ENCODE measurements around the gene TMSB15A.
"Not testable (repeated sequence)": the region's sequence is repeated elsewhere in the genome, so short reads cannot be mapped to it uniquely, and the experiment has no call there.

The TMSB15A gene

DNA sequence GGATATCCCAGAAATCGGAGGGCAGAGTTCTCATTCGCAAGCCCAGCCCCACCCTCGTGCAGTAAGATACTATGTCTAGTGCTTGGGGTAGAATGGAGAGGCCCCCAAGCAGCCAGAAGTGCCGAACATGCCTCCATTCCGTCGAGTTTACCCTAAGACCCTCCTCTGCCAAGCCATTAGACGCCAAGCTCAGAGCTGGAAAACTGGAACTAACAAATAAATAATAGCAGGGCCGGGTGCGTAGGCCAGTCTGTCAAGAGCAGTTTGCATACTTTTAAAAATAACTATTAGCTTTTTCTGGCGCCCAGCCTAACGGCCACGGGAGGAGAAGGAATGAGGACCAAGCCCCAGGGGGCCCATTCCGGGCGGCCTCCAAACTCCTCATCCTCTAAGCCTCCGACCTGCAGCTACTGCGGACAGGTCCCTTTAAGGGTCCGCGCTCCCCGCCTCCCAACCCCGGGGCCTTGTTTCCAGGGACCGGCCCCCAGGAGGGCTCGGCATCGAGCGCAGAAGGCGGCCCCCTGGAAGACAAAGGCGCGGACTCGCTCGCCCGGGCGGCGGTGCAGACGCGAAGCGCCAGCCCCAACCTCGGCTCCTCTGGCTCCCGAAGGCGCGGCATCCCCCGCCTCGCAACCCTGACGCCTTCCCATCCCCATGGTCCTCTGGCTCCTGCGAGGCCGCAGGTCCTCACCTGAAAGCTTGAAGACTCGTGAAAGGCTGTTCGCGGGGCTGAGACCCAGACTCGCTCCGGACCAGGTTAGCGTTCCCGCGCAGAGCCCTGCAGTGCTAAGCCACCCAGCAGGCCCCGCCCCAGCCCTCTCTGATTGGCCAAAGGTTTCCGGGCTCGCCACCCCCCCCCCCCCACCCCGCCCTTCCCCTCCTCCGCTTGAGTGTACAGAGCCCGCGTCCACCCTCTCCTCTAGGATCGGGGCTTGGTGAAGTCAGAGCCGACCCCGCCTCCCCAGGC is at the start of gene TMSB15A:
TSS of gene TMSB15A (minus strand) at position 765 of the 967 bp plus-strand sequence.
- peak; percentile 21 for DNase-seq (ENCODE audit: low read depth)

DNA sequence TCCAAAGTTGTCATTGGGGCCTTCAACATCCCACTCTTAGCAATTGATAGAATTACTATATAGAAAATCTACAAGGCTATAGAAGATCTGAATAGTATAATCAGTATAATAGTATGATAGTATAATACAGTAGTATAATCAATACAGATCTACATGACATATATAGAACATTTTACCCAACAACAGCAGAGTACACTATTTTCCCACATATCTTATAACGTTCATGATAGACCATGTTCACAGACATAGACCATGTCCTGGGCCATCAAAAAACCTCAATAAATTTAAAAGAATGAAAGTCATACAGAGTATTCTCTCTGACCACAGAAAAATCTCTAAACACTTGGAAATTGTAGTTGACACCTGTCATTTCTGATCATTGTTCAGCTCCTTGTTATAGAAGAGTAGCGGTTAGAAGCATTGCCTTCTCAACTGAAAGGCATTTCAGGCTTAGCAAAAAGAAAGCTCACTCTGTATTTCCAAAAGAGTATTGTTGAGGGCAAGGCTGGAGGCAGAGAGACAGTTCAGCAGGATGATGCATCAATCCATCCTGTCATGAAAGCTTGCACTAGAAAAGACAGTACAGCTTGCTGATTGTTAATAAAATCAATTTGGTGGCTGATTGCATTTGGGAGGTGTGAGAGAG is 44.0 kb upstream of the TMSB15A start:
- no peak for DNase-seq (ENCODE audit: low read depth)

DNA sequence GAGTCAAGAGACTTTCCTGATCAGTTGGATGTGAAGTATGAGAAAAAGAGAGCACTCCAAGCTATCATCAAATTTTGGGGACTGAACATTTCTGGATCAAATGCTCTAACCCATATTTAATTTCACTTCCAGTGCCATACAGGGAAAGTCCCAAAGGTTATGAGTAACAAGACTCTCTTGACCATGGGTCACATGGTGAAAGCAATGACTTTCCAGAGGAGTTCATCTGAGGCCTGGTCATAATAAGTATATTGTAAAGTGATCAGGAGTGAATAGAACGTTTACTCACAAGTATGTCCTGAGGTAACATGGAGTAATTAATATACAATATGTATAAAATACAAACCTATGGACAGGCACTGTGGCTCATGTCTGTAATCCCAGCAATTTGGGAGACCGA is 42.1 kb upstream of the TMSB15A start:
- DNase-seq (ENCODE audit: low read depth), result no peak

DNA sequence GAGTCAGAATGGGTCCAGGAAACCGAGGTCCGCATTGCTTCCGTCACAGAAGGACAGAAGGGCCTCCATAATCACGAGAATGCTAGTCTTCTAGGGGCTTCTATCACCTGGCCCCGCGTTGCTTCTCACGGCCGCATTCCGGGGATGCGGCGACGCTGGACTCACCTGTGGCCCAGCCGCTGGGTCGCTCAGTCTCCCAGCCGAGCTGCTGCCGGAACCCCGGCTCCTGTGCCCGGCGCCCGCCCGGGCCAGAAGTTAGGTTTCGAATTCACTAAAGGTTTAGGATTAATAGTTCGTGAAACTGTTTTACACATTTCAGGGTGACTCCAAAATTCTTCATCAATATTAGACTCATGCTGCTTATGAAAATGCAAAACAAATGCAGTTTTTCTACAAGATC is 31.7 kb upstream of the TMSB15A start:
- no peak for DNase-seq (ENCODE audit: low read depth)

DNA sequence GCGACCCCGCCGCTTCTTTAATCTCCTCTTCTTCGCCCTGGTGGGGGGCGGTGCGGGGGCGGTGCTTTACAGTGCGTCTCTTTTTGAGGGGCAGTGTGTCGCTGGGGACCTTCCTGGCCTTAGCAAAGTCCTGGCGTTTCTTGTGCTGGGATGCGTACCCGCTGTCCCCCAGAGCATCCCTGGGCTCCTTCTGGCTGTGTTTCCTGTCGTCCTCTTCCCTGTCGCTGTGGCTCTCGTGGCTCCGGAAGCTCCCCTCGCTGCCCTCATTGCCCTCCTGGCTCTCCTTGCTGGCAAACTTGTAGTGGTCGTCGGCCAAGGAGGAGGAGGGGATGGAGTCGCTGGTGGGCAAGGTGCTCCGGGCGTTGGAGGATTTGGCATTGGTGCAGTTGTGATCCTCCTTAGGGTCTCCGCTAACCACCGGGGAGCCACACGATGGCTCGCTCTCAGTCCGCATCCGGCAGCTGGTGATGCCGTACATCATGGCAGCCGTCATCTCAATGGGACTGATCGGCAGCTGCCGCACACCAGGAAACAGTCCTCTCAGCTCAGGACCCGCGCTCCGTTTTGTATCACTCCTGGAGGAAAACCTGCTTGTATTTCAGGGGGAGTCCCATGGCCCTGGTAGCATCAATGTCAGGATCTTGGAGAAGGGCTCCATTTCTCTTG is 30.4 kb upstream of the TMSB15A start:
- no peak for DNase-seq (ENCODE audit: low read depth)

DNA sequence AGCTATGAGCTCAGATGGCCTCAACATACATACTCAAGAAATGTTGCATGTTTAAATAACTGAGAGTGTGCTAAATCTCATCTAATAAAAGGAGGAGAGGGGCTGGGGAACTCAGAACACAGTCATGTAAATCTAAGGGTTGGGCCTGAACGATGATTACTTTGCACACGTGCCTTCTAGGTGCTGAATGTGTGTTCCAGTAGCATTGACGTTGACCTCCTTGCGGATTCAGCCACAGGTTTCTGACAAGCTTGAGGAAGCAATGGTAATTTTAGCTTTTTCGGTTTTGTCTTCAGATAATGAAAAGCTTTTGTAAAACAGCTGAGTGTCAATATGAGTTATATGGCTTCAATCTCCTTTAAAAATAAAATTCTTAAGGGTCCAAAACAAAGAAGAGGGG is 29.6 kb upstream of the TMSB15A start:
- not testable (repeated sequence) for DNase-seq (ENCODE audit: low read depth)

DNA sequence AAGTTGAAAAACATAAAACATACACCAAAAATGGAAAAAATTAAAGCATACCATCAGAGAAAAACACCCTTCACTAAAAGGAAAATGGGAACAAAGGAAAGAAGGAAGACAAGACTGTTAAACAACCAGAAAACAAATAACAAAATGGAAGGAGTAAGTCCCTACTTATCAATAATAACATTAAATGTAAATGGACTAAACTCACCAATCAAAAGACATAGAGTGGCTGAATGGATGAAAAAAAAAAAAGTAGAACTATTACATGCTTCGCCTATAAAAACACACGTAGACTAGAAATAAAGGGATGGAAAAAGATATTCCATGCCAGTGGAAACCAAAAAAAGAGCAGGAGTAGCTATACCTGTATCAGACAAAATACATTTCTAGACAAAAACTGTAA is 19.4 kb upstream of the TMSB15A start:
- DNase-seq (ENCODE audit: low read depth), result no peak

DNA sequence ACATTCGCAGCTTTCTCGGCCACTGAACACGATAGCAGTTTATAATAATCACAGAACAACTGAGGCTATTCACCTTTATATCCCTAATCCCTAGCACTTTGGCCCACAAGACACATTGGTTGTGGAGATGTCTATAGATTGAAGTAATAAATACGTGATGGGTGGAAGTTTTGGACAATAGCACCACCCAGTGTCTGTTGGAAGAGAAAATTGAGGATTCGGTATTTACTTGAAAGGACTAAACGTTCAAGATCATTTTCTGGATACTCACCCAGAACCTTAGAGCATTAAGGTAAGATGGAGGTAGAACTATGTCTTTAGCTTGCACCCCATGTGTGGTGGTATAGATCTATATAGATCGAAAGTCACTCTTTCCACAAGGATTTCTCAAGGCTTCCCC is 787 bp upstream of the TMSB15A start:
- no peak for DNase-seq (ENCODE audit: low read depth)

DNA sequence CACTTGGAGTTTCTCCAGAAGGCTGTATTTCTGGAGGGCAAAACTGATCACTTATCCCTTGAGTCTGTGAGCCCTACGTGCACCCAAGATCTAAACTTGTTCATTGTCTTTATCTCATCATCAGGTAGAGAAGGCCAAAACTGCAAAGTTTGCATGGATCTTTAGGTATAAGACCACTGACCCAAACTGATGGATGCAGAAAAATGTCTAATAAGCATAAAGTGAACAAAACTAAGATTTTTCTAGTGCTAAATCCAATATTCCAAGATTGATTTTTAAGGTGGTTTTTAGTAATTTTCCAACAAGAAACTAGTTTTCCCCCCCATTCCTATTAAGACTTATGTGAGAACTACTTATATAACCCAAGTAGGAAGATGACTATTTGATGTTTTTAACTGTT is 2.0 kb downstream of the TMSB15A start:
- no peak for DNase-seq (ENCODE audit: low read depth)

DNA sequence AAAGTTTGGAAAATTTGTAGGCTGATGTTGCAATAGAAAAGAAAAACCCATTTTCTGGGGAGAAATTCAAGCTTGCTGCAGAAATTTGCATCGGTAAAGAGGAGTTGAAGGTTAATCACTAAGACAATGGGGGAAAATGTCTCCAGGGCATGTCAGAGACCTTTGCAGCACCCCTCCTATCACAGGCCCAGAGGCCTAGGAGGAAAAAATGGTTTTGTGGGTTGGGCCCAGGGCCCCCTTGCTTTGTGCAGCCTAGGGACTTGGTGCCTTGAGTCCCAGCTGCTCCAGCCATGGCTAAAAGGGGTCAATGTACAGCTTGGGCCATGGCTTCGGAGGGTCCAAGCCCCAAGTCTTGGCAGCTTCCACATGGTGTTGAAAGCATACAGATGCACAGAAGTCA is 17.8 kb downstream of the TMSB15A start:
- DNase-seq (ENCODE audit: low read depth), result no peak

DNA sequence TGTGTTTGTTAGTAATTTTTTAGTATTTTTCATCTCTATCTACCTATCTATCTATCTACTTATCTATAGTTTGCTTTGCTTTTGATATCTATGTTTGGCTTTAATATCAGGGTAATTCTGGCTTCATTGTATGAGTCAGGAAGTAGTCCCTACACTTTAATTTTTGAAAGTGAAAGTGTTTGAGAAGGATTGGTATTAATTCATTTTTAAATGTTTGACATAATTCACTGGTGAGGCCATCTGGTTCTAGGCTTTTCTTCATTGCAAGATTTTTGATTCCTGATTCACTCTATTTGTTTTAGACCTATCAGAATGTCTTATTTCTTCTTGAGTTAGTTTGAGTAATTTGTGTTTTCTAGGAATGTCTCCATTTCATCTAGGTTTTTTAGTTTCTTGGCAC is 24.8 kb downstream of the TMSB15A start:
- DNase-seq (ENCODE audit: low read depth), result no peak

DNA sequence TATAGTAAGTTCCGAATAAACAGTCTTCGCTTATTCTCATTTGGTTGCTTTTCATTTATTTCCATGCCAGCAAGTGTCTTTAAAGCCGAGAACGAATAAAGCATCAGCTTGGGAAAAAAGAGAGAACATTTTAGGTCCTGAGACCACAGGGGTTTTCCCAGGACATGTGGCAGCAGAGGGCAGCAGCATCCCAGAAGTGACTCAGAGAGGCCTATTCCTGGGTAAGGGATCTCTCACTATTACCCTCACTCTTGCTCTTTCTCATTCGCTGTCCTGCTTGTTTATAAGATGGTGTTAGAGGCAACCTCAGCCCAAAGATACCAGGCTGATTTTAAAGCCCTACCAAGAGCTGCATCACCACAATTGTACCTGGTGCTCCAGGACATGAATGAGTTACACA is 37.8 kb downstream of the TMSB15A start:
- not testable (repeated sequence) for DNase-seq (ENCODE audit: low read depth)

DNA sequence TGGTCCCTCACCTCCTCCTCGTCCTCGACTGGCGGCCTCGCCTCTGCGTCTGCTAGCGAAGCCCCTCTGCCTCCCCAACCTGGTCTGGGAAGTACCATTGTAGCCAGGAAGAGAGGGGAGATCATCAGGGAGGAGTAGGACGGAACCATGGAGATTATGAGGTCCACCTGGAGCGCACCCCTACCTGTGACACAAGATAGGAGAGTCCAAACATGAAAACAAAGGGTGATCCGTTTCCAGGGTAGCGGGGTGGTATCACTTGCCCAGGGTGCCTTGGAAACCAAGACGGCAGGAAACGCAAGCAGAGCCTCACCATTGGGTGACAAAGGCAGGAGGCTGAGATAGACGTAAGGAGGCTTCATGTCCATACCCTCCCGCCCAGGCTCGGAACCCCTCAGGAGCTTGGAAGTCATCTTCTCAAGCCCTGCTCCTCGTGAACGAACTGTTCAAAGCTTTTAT is 44.7 kb downstream of the TMSB15A start, which contains the start of gene TCP11X2:
TSS of gene TCP11X2 (minus strand) at position 51 of the 459 bp plus-strand sequence.
- DNase-seq (ENCODE audit: low read depth), result not testable (repeated sequence)

DNA sequence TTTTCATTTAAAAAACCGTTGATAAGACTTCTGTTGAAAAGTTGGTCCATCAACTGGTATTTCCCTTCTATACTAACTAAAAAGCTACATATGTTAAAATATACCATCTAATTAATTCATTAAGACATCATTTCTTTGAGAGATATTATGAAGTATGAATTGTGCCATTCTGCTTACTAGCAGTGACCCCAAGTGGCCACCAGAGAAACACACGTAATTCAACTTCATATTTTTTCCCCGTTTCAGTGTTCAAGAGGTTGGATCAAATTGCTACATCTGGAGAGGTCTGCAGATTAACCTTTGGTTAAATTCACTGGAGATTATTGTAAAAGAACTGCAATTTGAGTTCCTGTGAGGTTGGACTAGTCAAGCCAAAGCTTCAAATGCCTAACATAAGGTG is 46.3 kb downstream of the TMSB15A start:
- DNase-seq (ENCODE audit: low read depth), result not testable (repeated sequence)

Measured in stimulated activated CD8-positive, alpha-beta memory T cell treated with anti-CD3 and anti-CD28 coated beads, Interleukin-7, amount 100 ng/mL, for 24 hours (primary cell).